K562 (cell line): ENCODE results near the gene HSPE1. TPM values are rescaled to one million over a fixed set of nuclear protein-coding genes. Genes with fewer than 3 reads are reported as not detected.

Source experiments
- ATAC-seq: fragments of 200-7000 bp; cut with Tn5 transposase; 3 replicates; pipeline ENCODE4 v1.9.1; 2020; ENCODE audit warnings: moderate library complexity
- BruUV-seq: library from RNA; stranded (reverse); fragments of 400-500 nt; replicated peaks from 2 replicates; lab custom pipeline; 2021; lab: Mats Ljungman, UMichigan
- CTCF ChIA-PET: fragments of 300-600 bp; formaldehyde crosslinking; extraction: SDS; loops from one replicate; lab custom pipeline; 2021; ENCODE audit warnings: low intra/inter-chr PET ratio; lab: Yijun Ruan, JAX
- POLR2A ChIA-PET: fragments of 300-600, 350-650 bp; sonication (Branson Sonifier 250); formaldehyde crosslinking; extraction: SDS; loops from one replicate; lab custom pipeline; 2021; ENCODE audit warnings: antibody characterized with exemption, inconsistent platforms; lab: Yijun Ruan, JAX
- DNase-seq, 4 experiments: peaks; one replicate each; pipeline versions ENCODE4 v3.0.0 to v3.0.0-alpha.2; 2011 to 2018; ENCODE audit warnings: low spot score in 3 of 4, mixed read lengths in 3 of 4; ENCODE audit errors: extremely low read depth in 1 of 4
- FAIRE-seq: peaks from 2 replicates; lab custom pipeline; 2011; peaks lifted over from hg19 to GRCh38; lab: Jason Lieb, UNC
- H2AFZ ChIP-seq: 2 replicates; pipeline ENCODE4 v1.6.0; 2011; ENCODE audit warnings: low read depth, low read length, control low read depth, inconsistent platforms
- H3K27ac ChIP-seq: fragments of 200-600 bp; 3 replicates; pipeline ENCODE4 v1.8.0; 2011; ENCODE audit warnings: low read depth, mild to moderate bottlenecking, control low read depth, inconsistent platforms, low read length, moderate library complexity, mixed read lengths; ENCODE audit errors: extremely low read depth
- H3K27me3 ChIP-seq, 2 experiments: fragments of 300-600 bp in 1 of 2; 2 replicates in 1 of 2; 3 replicates in 1 of 2; pipeline versions ENCODE4 v1.6.0 to v1.8.0; 2011; ENCODE audit warnings: inconsistent platforms in 2 of 2, low read length in 2 of 2, mild to moderate bottlenecking in 1 of 2, mixed read lengths in 1 of 2, moderate library complexity in 1 of 2; ENCODE audit not compliant: control insufficient read depth in 2 of 2, insufficient read depth in 2 of 2
- H3K36me3 ChIP-seq: fragments of 300-600 bp; 3 replicates; pipeline ENCODE4 v1.8.0; 2011; ENCODE audit warnings: mild to moderate bottlenecking, low read length, inconsistent platforms; ENCODE audit not compliant: control insufficient read depth, insufficient read depth
- H3K4me1 ChIP-seq, 2 experiments: fragments of 200-600 bp in 1 of 2; replicated peaks in 1 of 2; 2 replicates in 1 of 2; 3 replicates in 1 of 2; pipeline versions ENCODE4 v1.5.1 to v1.8.0; 2011; ENCODE audit warnings: inconsistent platforms in 2 of 2, low read length in 2 of 2, mild to moderate bottlenecking in 1 of 2, mixed read lengths in 1 of 2, moderate library complexity in 1 of 2; ENCODE audit not compliant: control insufficient read depth in 2 of 2, insufficient read depth in 2 of 2
- H3K4me2 ChIP-seq: 2 replicates; pipeline ENCODE4 v1.6.1; 2011; ENCODE audit warnings: low read length, control low read depth, inconsistent platforms, mixed read lengths; ENCODE audit not compliant: insufficient read depth
- H3K4me3 ChIP-seq: fragments of 200-600 bp; sonication (generic), shearing (Covaris generic); 2 replicates; pipeline ENCODE4 v1.5.1; 2016; ENCODE audit warnings: control low read depth, inconsistent platforms
- H3K79me2 ChIP-seq: fragments of 200-600 bp; 3 replicates; pipeline ENCODE4 v1.8.0; 2011; ENCODE audit warnings: low read length, inconsistent platforms; ENCODE audit not compliant: control insufficient read depth, insufficient read depth
- H3K9ac ChIP-seq, 2 experiments: 2 replicates each; pipeline versions ENCODE4 v1.6.0 to v1.6.1; 2011; ENCODE audit warnings: low read depth in 2 of 2, low read length in 2 of 2, control low read depth in 1 of 2, inconsistent platforms in 1 of 2, mild to moderate bottlenecking in 1 of 2, mixed read lengths in 1 of 2; ENCODE audit not compliant: insufficient read depth in 1 of 2
- H3K9me1 ChIP-seq: one replicate; pipeline ENCODE4 v1.6.0; 2011; ENCODE audit warnings: inconsistent platforms, mild to moderate bottlenecking, low read length, moderate library complexity; ENCODE audit not compliant: control insufficient read depth, insufficient read depth
- H3K9me3 ChIP-seq: replicated peaks from 2 replicates; pipeline ENCODE4 v1.5.1; 2011; ENCODE audit warnings: low read depth, low read length, inconsistent platforms; ENCODE audit not compliant: control insufficient read depth, insufficient read depth
- H4K20me1 ChIP-seq: replicated peaks from 2 replicates; pipeline ENCODE4 v1.6.1; 2011; ENCODE audit warnings: low read length, inconsistent platforms, mixed read lengths; ENCODE audit not compliant: control insufficient read depth, insufficient read depth
- BCL6 ChIP-seq: fragments of 250-450 bp; sonication (Bioruptor Pico); IDR thresholded peaks from 2 replicates; pipeline ENCODE4 v1.4.0; 2020
- ETV6 ChIP-seq, 3 experiments: fragments of 150-350 bp in 1 of 3; sonication (generic) in 1 of 3; formaldehyde crosslinking in 1 of 3; IDR thresholded peaks; 2 replicates each; pipeline versions ENCODE4 v1.6.1 to v1.8.0; 2014 to 2022; ENCODE audit warnings: borderline replicate concordance in 2 of 3, low read depth in 2 of 3, antibody characterized with exemption in 1 of 3, low read length in 1 of 3, mild to moderate bottlenecking in 1 of 3, missing genetic modification reagents in 1 of 3
- EWSR1 ChIP-seq: fragments of 450-650 bp; IDR thresholded peaks from 2 replicates; pipeline ENCODE4 v1.6.1; 2018; ENCODE audit warnings: borderline replicate concordance, mild to moderate bottlenecking, low read depth, moderate library complexity; ENCODE audit not compliant: partially characterized antibody
- GTF2A2 ChIP-seq: IDR thresholded peaks from 2 replicates; pipeline ENCODE4 v1.6.1; 2016; ENCODE audit warnings: mild to moderate bottlenecking, missing genetic modification characterization, missing compliant biosample characterization
- HDAC8 ChIP-seq: fragments of 450-650 bp; IDR thresholded peaks from 2 replicates; pipeline ENCODE4 v1.6.1; 2016; ENCODE audit warnings: mild to moderate bottlenecking, missing genetic modification characterization, moderate library complexity, missing compliant biosample characterization
- IRF2 ChIP-seq: sonication (generic); formaldehyde crosslinking; IDR thresholded peaks from 2 replicates; pipeline ENCODE4 v1.8.1; 2022; ENCODE audit warnings: mild to moderate bottlenecking, missing genetic modification reagents
- PHB ChIP-seq: fragments of 250-450 bp; sonication (Bioruptor Pico); IDR thresholded peaks from 2 replicates; pipeline ENCODE4 v1.5.0; 2021
- RBBP5 ChIP-seq: fragments of 200-600 bp; sonication (generic); IDR thresholded peaks from 2 replicates; pipeline ENCODE4 v1.6.1; 2012; ENCODE audit warnings: borderline replicate concordance, mild to moderate bottlenecking, low read length, control low read depth, inconsistent platforms; ENCODE audit not compliant: insufficient read depth, poor library complexity, severe bottlenecking
- SRSF9 ChIP-seq: fragments of 200-400 bp; formaldehyde crosslinking; IDR thresholded peaks from 2 replicates; pipeline ENCODE4 v1.6.1; 2017; ENCODE audit warnings: low read depth, low read length, borderline replicate concordance
- ZKSCAN1 ChIP-seq: fragments of 150-350 bp; IDR thresholded peaks from 2 replicates; pipeline ENCODE4 v1.6.1; 2016; ENCODE audit warnings: low read depth, low read length
- ZNF124 ChIP-seq: sonication (generic); formaldehyde crosslinking; IDR thresholded peaks from 2 replicates; pipeline ENCODE4 v1.8.1; 2022; ENCODE audit warnings: missing genetic modification reagents
- ZNF551 ChIP-seq: fragments of 250-450 bp; sonication (Bioruptor Pico); IDR thresholded peaks from 2 replicates; pipeline ENCODE4 v1.5.0; 2021; ENCODE audit warnings: mild to moderate bottlenecking, moderate library complexity
- WGBS: fragments of 100-300 bp; shearing (Covaris generic); methylation state at CpG from one replicate; pipeline ENCODE4 v1.1.6; 2016; ENCODE audit warnings: low coverage, mixed read lengths; ENCODE audit not compliant: insufficient coverage; ENCODE audit errors: missing lambda C conversion rate; 5-methylcytosine and 5-hydroxymethylcytosine counted together
- in situ Hi-C: fragments of 300-500 bp; cut with MboI; formaldehyde crosslinking; loops from 4 replicates; pipeline ENCODE4 v1.15.0; 2018; ENCODE audit warnings: inconsistent platforms, mixed read lengths
- intact Hi-C: fragments of 100-400 bp; cut with micrococcal nuclease; formaldehyde crosslinking; loops from 2 replicates; pipeline ENCODE4 v1.14.2; 2022
- polyA plus RNA-seq, 8 experiments: library from polyadenylated mRNA; depleted of rRNA in 4 of 8; stranded (reverse) in 5 of 8; unstranded in 3 of 8; fragments of >200 nt; fragmentation: Nextera tagmentation in 2 of 8; fragmentation: Illumina TruSeq in 1 of 8; extraction: Ambion mirVana in 2 of 8; extraction: Trizol in 1 of 8; gene quantifications; 2 replicates each; pipeline versions ENCODE4 v1.2.1 to v1.2.3, GENCODE V29; 2011 to 2014; ENCODE audit warnings: inconsistent platforms in 1 of 8, missing spikeins in 1 of 8
- total RNA-seq, 7 experiments: library from RNA; depleted of rRNA in 6 of 7; stranded (reverse); fragments of >200 nt in 6 of 7; fragmentation: Illumina TruSeq in 2 of 7; extraction: Trizol in 2 of 7; gene quantifications; 2 replicates each; pipeline versions ENCODE4 v1.2.1 to v1.2.3, GENCODE V29; 2011 to 2021; ENCODE audit warnings: low replicate concordance in 1 of 7
- TF ChIP-seq, protein P1 (sequence below): sonication (generic); formaldehyde crosslinking; IDR thresholded peaks from 2 replicates; pipeline ENCODE4 v1.8.0; 2023; ENCODE audit warnings: missing genetic modification reagents, mild to moderate bottlenecking, borderline replicate concordance
- TF ChIP-seq, protein P2 (sequence below): fragments of 450-650 bp; IDR thresholded peaks from one replicate; pipeline ENCODE4 v1.6.1; 2018; ENCODE audit warnings: mild to moderate bottlenecking, moderate library complexity; ENCODE audit not compliant: partially characterized antibody

The HSPE1 gene
- total and polyA plus RNA-seq, 9 of the 15 experiments (the other 6 are each of a cell fraction or from before 2014, with no cell fraction given): 223 to 1,007 (median 612) TPM

DNA sequence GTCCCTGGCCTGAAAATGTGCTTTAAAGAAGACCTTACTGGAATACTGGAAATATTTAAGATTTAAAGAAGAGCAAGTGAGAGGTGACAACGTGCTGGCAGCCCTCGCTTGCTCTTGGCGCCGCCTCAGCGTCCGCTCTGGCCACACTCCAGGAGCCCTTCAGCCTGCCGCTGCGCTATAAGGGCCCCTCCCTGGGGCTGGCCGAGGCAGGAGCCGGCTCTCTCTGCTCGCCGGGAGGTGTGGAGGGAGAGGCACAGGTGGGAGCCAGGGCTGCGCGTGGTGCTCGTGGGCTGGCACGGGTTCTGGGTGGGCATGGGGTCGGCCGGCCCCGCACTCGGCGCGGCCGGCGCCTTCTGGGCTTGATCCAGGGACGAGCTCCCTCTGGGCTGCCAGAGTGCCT lies 49.7 kb upstream of the HSPE1 start:
- Histone ChIP-seq H4K20me1 (no peaks in the 10 kb centered on the region), H3K79me2 (peaks cover 21% of the 10 kb centered on the region), H3K27ac (no peak overlapping the region), H3K36me3 (peaks cover under 1% of the 10 kb centered on the region; the same call in 1 of the 3 replicates), H3K9ac (no peak overlapping the region), H2AFZ (no peak overlapping the region), H3K27me3 (no peaks in the 10 kb centered on the region), H3K9me1 (no peaks in the 10 kb centered on the region), H3K9me3 (no peaks in the 10 kb centered on the region), H3K4me1 (peaks cover 0 to 3% of the 10 kb centered on the region in 2 experiments; a peak in 3 of 5 replicates), H3K4me2 (no peak overlapping the region), H3K4me3 (no peak overlapping the region)
- BruUV-seq: no TSS peak
- intact Hi-C loops (loop anchor here (5.0 kb wide), 1 partner anchor 147 kb away; no protein-coding TSS in a partner anchor), in situ Hi-C loops (no loop called here)
- ATAC-seq: no peak
- DNase-seq: no peak
- ChIA-PET POLR2A (interaction anchor here (1.4 kb wide), 1 partner anchor 15 kb away, joined by 3 read pairs; the partner anchor contains the start of gene SF3B1), CTCF (no interaction called here)
- no peak for FAIRE-seq
- WGBS: 83% methylated on average over 8 of the region's 25 CpGs
- TF ChIP-seq ZKSCAN1: no peak
- no peak for TF ChIP-seq SRSF9
- TF ChIP-seq ZNF124 (CRISPR knock-in tag): no peak
- no peak for TF ChIP-seq EWSR1
- no peak for TF ChIP-seq HDAC8 (tag)
- TF ChIP-seq, protein P1, sequence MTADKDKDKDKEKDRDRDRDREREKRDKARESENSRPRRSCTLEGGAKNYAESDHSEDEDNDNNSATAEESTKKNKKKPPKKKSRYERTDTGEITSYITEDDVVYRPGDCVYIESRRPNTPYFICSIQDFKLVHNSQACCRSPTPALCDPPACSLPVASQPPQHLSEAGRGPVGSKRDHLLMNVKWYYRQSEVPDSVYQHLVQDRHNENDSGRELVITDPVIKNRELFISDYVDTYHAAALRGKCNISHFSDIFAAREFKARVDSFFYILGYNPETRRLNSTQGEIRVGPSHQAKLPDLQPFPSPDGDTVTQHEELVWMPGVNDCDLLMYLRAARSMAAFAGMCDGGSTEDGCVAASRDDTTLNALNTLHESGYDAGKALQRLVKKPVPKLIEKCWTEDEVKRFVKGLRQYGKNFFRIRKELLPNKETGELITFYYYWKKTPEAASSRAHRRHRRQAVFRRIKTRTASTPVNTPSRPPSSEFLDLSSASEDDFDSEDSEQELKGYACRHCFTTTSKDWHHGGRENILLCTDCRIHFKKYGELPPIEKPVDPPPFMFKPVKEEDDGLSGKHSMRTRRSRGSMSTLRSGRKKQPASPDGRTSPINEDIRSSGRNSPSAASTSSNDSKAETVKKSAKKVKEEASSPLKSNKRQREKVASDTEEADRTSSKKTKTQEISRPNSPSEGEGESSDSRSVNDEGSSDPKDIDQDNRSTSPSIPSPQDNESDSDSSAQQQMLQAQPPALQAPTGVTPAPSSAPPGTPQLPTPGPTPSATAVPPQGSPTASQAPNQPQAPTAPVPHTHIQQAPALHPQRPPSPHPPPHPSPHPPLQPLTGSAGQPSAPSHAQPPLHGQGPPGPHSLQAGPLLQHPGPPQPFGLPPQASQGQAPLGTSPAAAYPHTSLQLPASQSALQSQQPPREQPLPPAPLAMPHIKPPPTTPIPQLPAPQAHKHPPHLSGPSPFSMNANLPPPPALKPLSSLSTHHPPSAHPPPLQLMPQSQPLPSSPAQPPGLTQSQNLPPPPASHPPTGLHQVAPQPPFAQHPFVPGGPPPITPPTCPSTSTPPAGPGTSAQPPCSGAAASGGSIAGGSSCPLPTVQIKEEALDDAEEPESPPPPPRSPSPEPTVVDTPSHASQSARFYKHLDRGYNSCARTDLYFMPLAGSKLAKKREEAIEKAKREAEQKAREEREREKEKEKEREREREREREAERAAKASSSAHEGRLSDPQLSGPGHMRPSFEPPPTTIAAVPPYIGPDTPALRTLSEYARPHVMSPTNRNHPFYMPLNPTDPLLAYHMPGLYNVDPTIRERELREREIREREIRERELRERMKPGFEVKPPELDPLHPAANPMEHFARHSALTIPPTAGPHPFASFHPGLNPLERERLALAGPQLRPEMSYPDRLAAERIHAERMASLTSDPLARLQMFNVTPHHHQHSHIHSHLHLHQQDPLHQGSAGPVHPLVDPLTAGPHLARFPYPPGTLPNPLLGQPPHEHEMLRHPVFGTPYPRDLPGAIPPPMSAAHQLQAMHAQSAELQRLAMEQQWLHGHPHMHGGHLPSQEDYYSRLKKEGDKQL: no peak
- no peak for TF ChIP-seq PHB
- TF ChIP-seq GTF2A2 (tag): no peak
- TF ChIP-seq ETV6 (IDR thresholded peaks at IDR 0.05; ENCODE audit: borderline replicate concordance in 1 of 2, low read depth in 2 of 2, low read length in 1 of 2): no peak
- TF ChIP-seq ETV6 (CRISPR knock-in tag; IDR thresholded peaks at IDR 0.05; ENCODE audit: borderline replicate concordance): no peak
- no peak for TF ChIP-seq IRF2
- TF ChIP-seq, protein P2, sequence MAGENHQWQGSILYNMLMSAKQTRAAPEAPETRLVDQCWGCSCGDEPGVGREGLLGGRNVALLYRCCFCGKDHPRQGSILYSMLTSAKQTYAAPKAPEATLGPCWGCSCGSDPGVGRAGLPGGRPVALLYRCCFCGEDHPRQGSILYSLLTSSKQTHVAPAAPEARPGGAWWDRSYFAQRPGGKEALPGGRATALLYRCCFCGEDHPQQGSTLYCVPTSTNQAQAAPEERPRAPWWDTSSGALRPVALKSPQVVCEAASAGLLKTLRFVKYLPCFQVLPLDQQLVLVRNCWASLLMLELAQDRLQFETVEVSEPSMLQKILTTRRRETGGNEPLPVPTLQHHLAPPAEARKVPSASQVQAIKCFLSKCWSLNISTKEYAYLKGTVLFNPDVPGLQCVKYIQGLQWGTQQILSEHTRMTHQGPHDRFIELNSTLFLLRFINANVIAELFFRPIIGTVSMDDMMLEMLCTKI: no peak
- no peak for TF ChIP-seq BCL6 (CRISPR knock-in tag)
- no peak for TF ChIP-seq ZNF551 (CRISPR knock-in tag)
- TF ChIP-seq RBBP5: no peak
